A673 (cell line): ENCODE measurements around the gene IKZF5. TPM values are rescaled to one million over a fixed set of nuclear protein-coding genes. Genes with fewer than 3 reads are reported as not detected.

Source experiments
- BruUV-seq: library from RNA; stranded (reverse); fragments of 400-500 nt; replicated peaks from 2 replicates; lab custom pipeline; 2021; lab: Mats Ljungman, UMichigan
- CTCF ChIA-PET: fragments of 300-600 bp; sonication (Branson Sonifier 250); formaldehyde crosslinking; loops from one replicate; lab custom pipeline; 2022; ENCODE audit warnings: antibody characterized with exemption; lab: Charles Lee
- POLR2A ChIA-PET: fragments of 300-600 bp; sonication (Branson Sonifier 250); formaldehyde crosslinking; loops from one replicate; lab custom pipeline; 2022; ENCODE audit warnings: antibody characterized with exemption; ENCODE audit not compliant: low non-redundant PET; lab: Charles Lee
- DNase-seq: peaks from one replicate; pipeline ENCODE4 v3.0.0-alpha.2; 2015; ENCODE audit warnings: low spot score
- H3K27ac ChIP-seq: fragments of 200-600 bp; sonication (generic); 2 replicates; pipeline ENCODE4 v1.5.1; 2016; ENCODE audit warnings: mixed run types, low read depth, mild to moderate bottlenecking, mixed read lengths, antibody characterized with exemption, low read length; ENCODE audit not compliant: poor library complexity, severe bottlenecking
- H3K27me3 ChIP-seq: fragments of 200-600 bp; sonication (generic); replicated peaks from 2 replicates; pipeline ENCODE4 v1.6.1; 2017; ENCODE audit warnings: mixed run types, low read depth, mild to moderate bottlenecking, mixed read lengths, antibody characterized with exemption, low read length; ENCODE audit not compliant: insufficient read depth, poor library complexity
- H3K36me3 ChIP-seq: fragments of 200-600 bp; sonication (generic); 2 replicates; pipeline ENCODE4 v1.6.1; 2016; ENCODE audit warnings: mixed run types, mild to moderate bottlenecking, mixed read lengths, antibody characterized with exemption, low read length; ENCODE audit not compliant: insufficient read depth, poor library complexity, severe bottlenecking
- H3K4me1 ChIP-seq: fragments of 200-600 bp; sonication (generic); 2 replicates; pipeline ENCODE4 v1.6.1; 2017; ENCODE audit warnings: mixed run types, mild to moderate bottlenecking, mixed read lengths, antibody characterized with exemption, low read length; ENCODE audit not compliant: insufficient read depth, poor library complexity, severe bottlenecking
- H3K4me3 ChIP-seq: fragments of 200-600 bp; sonication (generic); 2 replicates; pipeline ENCODE4 v1.5.1; 2016; ENCODE audit warnings: low read depth, mixed run types, mild to moderate bottlenecking, mixed read lengths, low read length; ENCODE audit not compliant: poor library complexity, severe bottlenecking
- H3K9me3 ChIP-seq: fragments of 200-600 bp; sonication (generic); 2 replicates; pipeline ENCODE4 v1.6.1; 2016; ENCODE audit warnings: mixed run types, low read depth, mild to moderate bottlenecking, mixed read lengths, antibody characterized with exemption, low read length; ENCODE audit not compliant: poor library complexity, severe bottlenecking
- EZH2 ChIP-seq: fragments of 200-600 bp; sonication (generic); IDR thresholded peaks from 2 replicates; pipeline ENCODE4 v1.6.1; 2017; ENCODE audit warnings: borderline replicate concordance, low read depth, mild to moderate bottlenecking, mixed read lengths, antibody characterized with exemption, low read length; ENCODE audit not compliant: poor library complexity, severe bottlenecking
- intact Hi-C: fragments of 100-400 bp; cut with micrococcal nuclease; formaldehyde crosslinking; loops from one replicate; pipeline ENCODE4 v1.10.0; 2022; ENCODE audit not compliant: unreplicated experiment
- total RNA-seq: library from RNA; stranded (reverse); gene quantifications from 2 replicates; pipeline ENCODE4 v1.2.3, GENCODE V29; 2021
- TF ChIP-seq, protein P1 (sequence below): fragments of 300-800, 200-600 bp; sonication (generic); conservative IDR thresholded peaks from 2 replicates; pipeline ENCODE4 v1.5.1; 2017; ENCODE audit warnings: low read depth, mild to moderate bottlenecking, antibody characterized with exemption, low read length, moderate library complexity, mixed read lengths

The IKZF5 gene
- total RNA-seq, 1 experiment from 2014 or later: 13.8 TPM

DNA sequence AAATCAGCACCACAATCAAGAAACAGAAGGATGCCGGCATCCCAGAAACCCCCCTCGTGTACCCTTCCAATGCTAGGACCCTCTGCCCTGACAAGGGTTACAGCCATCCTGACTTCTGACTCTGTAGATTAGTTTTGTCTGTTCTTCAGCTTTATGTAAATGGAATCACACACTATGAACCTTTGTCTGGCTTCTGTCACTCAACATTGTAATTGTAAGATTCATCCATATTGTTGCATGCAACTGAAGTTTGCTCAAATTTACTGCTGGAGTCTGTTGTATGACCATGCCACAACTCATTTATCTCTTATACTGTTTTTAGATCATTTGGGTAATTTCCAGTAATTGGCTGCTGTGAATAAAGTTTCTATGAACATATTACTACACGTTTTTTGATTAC lies 8.4 kb downstream of the IKZF5 start:
- CTCF ChIA-PET: no interaction called here
- H3K4me3 ChIP-seq: no peak overlapping the region
- no peaks in the 10 kb centered on the region for H3K4me1 ChIP-seq
- H3K9me3 ChIP-seq: no peaks in the 10 kb centered on the region
- TF ChIP-seq, protein P1, sequence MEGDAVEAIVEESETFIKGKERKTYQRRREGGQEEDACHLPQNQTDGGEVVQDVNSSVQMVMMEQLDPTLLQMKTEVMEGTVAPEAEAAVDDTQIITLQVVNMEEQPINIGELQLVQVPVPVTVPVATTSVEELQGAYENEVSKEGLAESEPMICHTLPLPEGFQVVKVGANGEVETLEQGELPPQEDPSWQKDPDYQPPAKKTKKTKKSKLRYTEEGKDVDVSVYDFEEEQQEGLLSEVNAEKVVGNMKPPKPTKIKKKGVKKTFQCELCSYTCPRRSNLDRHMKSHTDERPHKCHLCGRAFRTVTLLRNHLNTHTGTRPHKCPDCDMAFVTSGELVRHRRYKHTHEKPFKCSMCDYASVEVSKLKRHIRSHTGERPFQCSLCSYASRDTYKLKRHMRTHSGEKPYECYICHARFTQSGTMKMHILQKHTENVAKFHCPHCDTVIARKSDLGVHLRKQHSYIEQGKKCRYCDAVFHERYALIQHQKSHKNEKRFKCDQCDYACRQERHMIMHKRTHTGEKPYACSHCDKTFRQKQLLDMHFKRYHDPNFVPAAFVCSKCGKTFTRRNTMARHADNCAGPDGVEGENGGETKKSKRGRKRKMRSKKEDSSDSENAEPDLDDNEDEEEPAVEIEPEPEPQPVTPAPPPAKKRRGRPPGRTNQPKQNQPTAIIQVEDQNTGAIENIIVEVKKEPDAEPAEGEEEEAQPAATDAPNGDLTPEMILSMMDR: no peak
- no peak for TF ChIP-seq EZH2
- intact Hi-C loops: no loop called here
- H3K27me3 ChIP-seq: no peaks in the 10 kb centered on the region
- POLR2A ChIA-PET: no interaction called here
- DNase-seq: no peak
- BruUV-seq: no TSS peak
- peaks cover 11% of the 10 kb centered on the region for H3K36me3 ChIP-seq
- no peak overlapping the region for H3K27ac ChIP-seq

DNA sequence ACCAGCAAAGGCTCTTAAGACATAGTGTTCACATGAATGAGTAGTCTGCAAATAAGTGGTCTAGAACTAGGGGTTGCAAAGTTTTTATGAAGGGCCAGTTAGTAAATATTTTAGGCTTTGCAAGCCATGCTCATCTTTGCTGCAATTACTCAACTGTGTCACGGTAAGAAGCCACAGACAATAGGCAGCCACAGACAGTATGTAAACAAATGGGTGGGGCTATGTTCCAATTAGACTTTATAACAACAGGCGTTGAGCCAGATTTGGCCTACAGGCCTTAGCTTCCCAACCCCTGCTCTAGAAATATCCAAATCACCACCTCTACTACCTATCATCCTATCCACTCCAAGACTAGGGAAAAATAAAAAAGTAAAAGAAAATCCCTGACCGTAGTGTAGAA lies 9.2 kb downstream of the IKZF5 start:
- CTCF ChIA-PET: no interaction called here
- POLR2A ChIA-PET: no interaction called here
- BruUV-seq: no TSS peak

DNA sequence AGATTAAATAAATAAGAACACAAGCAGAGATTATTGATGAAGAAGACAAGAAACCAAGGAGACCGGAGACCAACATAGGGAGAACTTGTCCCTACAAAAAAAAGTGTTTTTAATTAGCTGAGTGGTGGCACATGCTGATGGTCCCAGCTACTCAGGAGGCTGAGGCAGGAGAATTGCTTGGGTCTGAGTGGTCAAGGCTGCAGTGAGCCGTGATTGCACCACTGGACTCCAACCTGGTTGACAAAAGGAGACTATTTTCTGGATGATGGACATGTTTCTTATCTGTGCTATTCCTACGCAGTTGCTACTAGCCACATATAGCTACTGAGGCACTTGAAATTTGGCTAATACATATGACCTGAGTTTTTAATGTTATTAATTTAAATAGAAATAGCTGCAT lies 9.7 kb downstream of the IKZF5 start:
- TF ChIP-seq, protein P1: no peak
- no peak for TF ChIP-seq EZH2

More for the DNA sequence above, 9.2 kb downstream of the IKZF5 start:
- Histone ChIP-seq H3K27ac (no peak overlapping the region), H3K36me3 (peaks cover 14% of the 10 kb centered on the region), H3K4me3 (no peak overlapping the region), H3K9me3 (no peaks in the 10 kb centered on the region), H3K4me1 (no peaks in the 10 kb centered on the region), H3K27me3 (no peaks in the 10 kb centered on the region)
- intact Hi-C loops: no loop called here
- TF ChIP-seq, protein P1: no peak
- TF ChIP-seq EZH2: no peak
- no peak for DNase-seq

More for the DNA sequence above, 9.7 kb downstream of the IKZF5 start:
- Histone ChIP-seq H3K27ac (no peak overlapping the region), H3K4me3 (no peak overlapping the region), H3K9me3 (no peaks in the 10 kb centered on the region), H3K4me1 (no peaks in the 10 kb centered on the region), H3K36me3 (peaks cover 15% of the 10 kb centered on the region), H3K27me3 (no peaks in the 10 kb centered on the region)
- BruUV-seq: no TSS peak
- ChIA-PET POLR2A (no interaction called here), CTCF (no interaction called here)
- intact Hi-C loops: no loop called here
- no peak for DNase-seq
